HG02798 (cell line): ENCODE data around the gene FAM180A.
"Not testable (repeated sequence)": the region's sequence is repeated elsewhere in the genome, so short reads cannot be mapped to it uniquely, and the experiment has no call there.

Experiments used
- ATAC-seq: cut with Tn5 transposase; IDR thresholded peaks from one replicate; pipeline ENCODE4 v1.9.1; 2021; ENCODE audit warnings: mild to moderate bottlenecking; ENCODE audit not compliant: unreplicated experiment, poor library complexity

Gene FAM180A

DNA sequence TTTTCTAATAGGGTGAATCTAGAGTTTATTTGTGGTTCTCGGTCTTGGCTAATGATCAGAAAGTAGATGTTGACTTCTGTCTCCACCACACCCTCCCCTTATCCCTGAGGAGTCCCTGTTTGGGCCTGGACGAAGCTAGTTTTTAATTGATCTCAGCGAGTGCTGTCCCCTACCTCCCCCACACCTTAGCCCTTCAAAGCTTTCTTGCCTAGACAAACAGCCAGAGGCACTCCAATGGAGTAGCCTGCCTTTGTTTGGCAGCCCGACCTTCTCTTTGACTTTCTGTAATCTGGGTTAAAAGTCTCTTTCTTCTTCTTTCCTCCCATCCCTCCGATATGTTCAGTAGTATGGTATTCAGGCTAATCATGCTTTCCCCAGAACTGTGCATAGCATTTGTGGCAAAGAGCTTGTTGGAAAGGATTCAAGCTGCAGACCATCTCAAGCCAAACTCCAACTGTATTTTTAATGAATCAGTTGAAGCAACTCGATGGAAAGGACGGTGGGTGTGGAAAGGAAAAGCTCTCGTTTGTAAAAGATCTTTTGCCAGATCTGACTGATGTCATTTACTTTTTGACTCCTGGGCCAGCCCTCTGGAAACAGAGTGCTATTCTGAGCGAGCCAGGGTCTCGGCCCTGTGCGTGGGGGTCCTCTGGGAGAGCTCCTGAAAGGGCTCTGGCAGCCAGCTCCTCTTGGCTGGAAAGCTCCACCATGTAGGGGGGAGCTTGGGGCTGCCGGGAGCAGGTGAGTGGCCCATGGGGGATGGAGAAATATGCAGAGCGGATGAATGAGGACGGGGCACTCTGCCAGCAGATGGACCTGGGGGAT, 4.5 kb downstream of the FAM180A start:
- ATAC-seq = no peak

GRCh38 chr7:135742371-135742770, 6.2 kb downstream of the FAM180A start:
- ATAC-seq = no peak

DNA sequence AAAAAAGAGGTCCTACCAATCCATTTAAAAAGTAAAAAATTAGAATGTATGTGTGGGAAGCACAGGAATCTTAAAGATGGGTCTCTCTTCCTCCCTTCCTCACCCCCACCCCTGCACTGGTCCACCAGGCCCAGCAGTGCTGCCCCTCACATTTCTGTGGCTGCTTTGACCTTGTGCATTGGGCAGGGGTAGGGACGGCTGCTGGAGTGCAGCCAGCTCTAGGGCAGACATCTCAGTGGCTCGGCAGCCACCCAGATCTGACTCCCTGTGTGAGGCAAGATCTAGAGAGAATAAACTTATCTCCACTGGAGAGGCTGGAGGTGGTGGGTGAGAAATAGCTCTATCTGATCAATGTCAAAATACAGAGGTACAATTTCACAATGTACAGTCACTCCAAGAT, 6.7 kb downstream of the FAM180A start:
- no peak for ATAC-seq

- no peak for ATAC-seq
These were observed 7.7 kb downstream of the FAM180A start for GRCh38 chr7:135740889-135741288.

DNA sequence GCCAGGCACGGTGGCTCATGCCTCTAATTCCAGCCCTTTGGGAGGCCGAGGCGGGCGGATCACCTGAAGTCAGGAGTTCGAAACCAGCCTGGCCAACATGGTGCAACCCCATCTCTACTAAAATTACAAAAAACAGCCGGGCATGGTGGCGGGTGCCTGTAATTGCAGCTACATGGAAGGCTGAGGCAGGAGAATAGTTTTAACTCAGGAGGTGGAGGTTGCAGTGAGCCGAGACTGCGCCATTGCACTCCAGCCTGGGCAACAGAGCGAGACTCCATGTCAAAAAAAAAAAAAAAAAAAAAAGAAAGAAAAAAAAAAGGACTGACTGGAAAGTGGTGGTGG, 11.3 kb downstream of the FAM180A start:
- not testable (repeated sequence) for ATAC-seq

GRCh38 chr7:135736586-135737305, 11.9 kb downstream of the FAM180A start:
- no peak for ATAC-seq

- ATAC-seq = no peak
These were observed 14.3 kb downstream of the FAM180A start for GRCh38 chr7:135734343-135734689.

GRCh38 chr7:135733603-135734342, 14.8 kb downstream of the FAM180A start:
- ATAC-seq = no peak

- ATAC-seq = no peak
These were observed 17.5 kb downstream of the FAM180A start for GRCh38 chr7:135731131-135731530.

DNA sequence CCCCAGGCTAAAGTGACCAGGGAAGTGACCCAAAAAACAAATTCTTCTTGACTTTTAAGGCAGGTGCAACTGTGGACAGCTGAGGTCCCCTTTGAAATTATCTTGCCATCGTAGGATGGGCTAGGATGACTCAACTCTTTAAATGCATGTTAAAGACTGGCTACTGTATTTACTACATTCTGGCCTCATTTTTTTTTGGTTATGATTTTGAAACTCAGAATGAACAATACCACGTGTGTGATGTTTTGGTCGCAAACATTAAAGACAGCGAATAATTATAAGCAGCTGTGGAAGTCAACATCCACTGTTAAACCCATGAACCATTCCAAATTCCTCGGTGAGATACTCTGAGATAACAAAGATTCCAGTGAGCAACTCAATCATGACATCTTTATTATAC, 19.4 kb downstream of the FAM180A start:
- no peak for ATAC-seq

- no peak for ATAC-seq
These were observed 20.4 kb downstream of the FAM180A start, which contains the start of gene SLC13A4 for GRCh38 chr7:135728136-135728669. SLC13A4 (minus strand) TSS chr7:135728186; CDS start chr7:135727496, 690 bp downstream.

- no peak for ATAC-seq
These were observed 21.5 kb downstream of the FAM180A start for GRCh38 chr7:135726911-135727673.

- no peak for ATAC-seq
These were observed 22.3 kb downstream of the FAM180A start for GRCh38 chr7:135726276-135726788.

- no peak for ATAC-seq
These were observed 25.2 kb downstream of the FAM180A start for GRCh38 chr7:135723411-135723810.

- ATAC-seq = no peak
These were observed 27.3 kb downstream of the FAM180A start for GRCh38 chr7:135721198-135721820.

- no peak for ATAC-seq
These were observed 28.9 kb downstream of the FAM180A start for GRCh38 chr7:135719688-135720087.

- no peak for ATAC-seq
These were observed 29.7 kb downstream of the FAM180A start for GRCh38 chr7:135718794-135719437.

DNA sequence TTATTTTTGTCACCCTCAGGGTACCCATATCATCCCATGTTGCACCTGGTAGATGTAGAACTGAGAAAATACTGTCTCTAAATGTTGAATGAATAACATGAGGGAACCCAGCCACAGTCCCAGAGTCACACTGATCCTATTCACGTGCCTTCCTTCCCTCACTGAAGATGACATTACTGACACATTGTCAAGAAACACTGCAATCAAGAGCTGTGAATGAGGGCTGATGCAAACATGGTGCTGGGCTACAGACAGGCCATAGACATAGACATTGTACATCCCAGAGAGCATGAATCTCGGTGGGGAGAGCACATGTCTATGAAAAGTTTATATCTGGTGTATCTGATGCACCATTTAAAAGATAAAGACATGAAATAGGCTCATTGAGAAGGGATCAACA, 30.4 kb downstream of the FAM180A start:
- no peak for ATAC-seq

DNA sequence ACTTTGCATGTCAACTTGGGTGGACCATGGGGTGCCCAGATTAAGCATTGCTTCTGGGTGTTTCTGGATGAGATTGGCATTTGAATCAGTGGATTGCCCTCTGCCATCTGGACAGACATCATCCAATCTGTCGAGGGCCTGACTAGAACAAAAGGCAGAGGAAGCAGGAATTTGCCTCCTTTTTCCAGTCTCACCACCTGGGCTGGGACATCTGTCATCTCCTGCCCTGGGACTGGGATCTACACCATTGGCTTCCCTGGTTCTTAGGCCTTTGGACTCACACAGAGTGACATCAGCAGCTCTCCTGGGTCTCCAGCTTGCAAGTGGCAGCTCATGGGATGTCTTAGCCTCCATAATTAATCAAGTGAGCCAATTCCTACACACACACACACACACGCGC, 30.9 kb downstream of the FAM180A start:
- no peak for ATAC-seq
